Calu3 (cell line): ENCODE measurements around the gene TTLL13. TPM values are rescaled to one million over a fixed set of nuclear protein-coding genes. Genes with fewer than 3 reads are reported as not detected.

Source experiments
- BruUV-seq: library from RNA; stranded (reverse); fragments of 400-500 nt; replicated peaks from 2 replicates; lab custom pipeline; 2021; lab: Mats Ljungman, UMichigan
- CTCF ChIA-PET: fragments of 300-600 bp; sonication (Branson Sonifier 250); formaldehyde crosslinking; loops from one replicate; lab custom pipeline; 2022; ENCODE audit warnings: antibody characterized with exemption; lab: Charles Lee
- DNase-seq: peaks from one replicate; pipeline ENCODE4 v3.0.0; 2022
- H3K27ac Mint-ChIP-seq: one replicate; pipeline ENCODE4 v1.8.0; 2022; ENCODE audit warnings: mixed read lengths; ENCODE audit not compliant: unreplicated experiment
- H3K27me3 Mint-ChIP-seq: one replicate; pipeline ENCODE4 v1.8.0; 2022; ENCODE audit warnings: mixed read lengths; ENCODE audit not compliant: unreplicated experiment
- H3K36me3 Mint-ChIP-seq: one replicate; pipeline ENCODE4 v1.8.0; 2022; ENCODE audit warnings: mild to moderate bottlenecking, moderate library complexity, mixed read lengths; ENCODE audit not compliant: insufficient read depth, unreplicated experiment
- H3K4me1 Mint-ChIP-seq: one replicate; pipeline ENCODE4 v1.8.0; 2022; ENCODE audit warnings: mild to moderate bottlenecking, low read depth, mixed read lengths; ENCODE audit not compliant: unreplicated experiment
- H3K4me3 Mint-ChIP-seq: one replicate; pipeline ENCODE4 v1.8.0; 2022; ENCODE audit warnings: mild to moderate bottlenecking, low read depth, moderate library complexity, mixed read lengths; ENCODE audit not compliant: unreplicated experiment
- H3K9me3 Mint-ChIP-seq: one replicate; pipeline ENCODE4 v1.8.0; 2022; ENCODE audit warnings: low read depth, mixed read lengths; ENCODE audit not compliant: unreplicated experiment
- CTCF ChIP-seq: fragments of 200-600 bp; IDR thresholded peaks from one replicate; pipeline ENCODE4 v1.8.0; 2022; ENCODE audit warnings: antibody characterized with exemption; ENCODE audit not compliant: unreplicated experiment
- intact Hi-C: fragments of 100-400 bp; cut with micrococcal nuclease; formaldehyde crosslinking; loops from one replicate; pipeline ENCODE4 v1.10.0; 2022; ENCODE audit not compliant: unreplicated experiment
- total RNA-seq: library from RNA; stranded (reverse); gene quantifications from 2 replicates; pipeline ENCODE4 v1.2.3, GENCODE V29; 2022

The TTLL13 gene
- total RNA-seq, 1 experiment from 2014 or later, result 0.71 TPM

DNA sequence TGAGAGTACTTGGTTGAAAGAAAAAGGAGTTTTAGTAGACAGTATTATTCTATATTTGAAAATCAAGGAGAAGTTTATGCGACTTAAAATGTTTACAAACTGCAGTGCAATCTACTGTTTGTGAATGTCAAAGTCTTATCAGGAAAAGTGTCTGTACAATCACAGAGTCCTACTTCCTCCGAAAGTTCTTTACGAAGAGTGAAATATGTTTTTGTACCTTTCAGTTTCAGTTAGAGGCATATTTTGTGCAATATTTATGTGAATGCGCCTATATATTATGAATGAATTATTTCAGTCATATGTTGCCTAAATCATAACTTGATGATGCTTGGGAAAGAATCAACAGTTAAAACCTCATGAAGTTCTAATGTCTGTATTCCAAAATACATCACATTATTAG is 47.7 kb downstream of the TTLL13 start:
- DNase-seq, result no peak
- peaks cover 4% of the 10 kb centered on the region for H3K36me3 Mint-ChIP-seq
- H3K27me3 Mint-ChIP-seq, result no peaks in the 10 kb centered on the region
- no peak overlapping the region for H3K4me3 Mint-ChIP-seq
- intact Hi-C loops, result no loop called here
- CTCF ChIA-PET, result no interaction called here
- no TSS peak for BruUV-seq
- H3K9me3 Mint-ChIP-seq, result no peaks in the 10 kb centered on the region
- peaks cover 11% of the 10 kb centered on the region for H3K4me1 Mint-ChIP-seq
- H3K27ac Mint-ChIP-seq, result no peak overlapping the region
- TF ChIP-seq CTCF, result no peak

DNA sequence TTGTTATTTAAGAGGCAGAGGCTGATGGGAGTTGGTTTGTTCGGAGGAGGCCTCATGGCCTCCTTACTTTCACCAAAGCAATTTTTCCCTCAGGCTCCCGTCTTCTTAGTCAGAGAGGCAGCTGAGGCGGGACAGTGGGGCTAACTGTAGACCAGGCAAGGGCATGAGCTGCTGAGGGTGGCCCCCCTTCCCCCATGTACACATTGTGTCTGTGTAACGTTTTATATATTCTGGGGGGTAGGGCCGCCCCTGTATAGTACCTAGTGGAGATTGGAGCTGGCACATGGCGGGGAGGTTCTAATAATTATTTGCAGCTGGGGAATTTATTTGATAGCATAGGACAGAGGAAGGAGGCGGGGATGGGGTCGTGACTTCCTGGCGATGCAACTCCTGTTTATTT is 51.2 kb downstream of the TTLL13 start:
- Mint-ChIP-seq H3K27me3 (no peaks in the 10 kb centered on the region), H3K4me3 (no peak overlapping the region), H3K9me3 (no peaks in the 10 kb centered on the region), H3K4me1 (no peaks in the 10 kb centered on the region), H3K36me3 (no peaks in the 10 kb centered on the region), H3K27ac (no peak overlapping the region)
- BruUV-seq, result no TSS peak
- no peak for TF ChIP-seq CTCF
- CTCF ChIA-PET, result interaction anchor here (0.5 to 1.6 kb wide), 3 partner anchors 67 to 970 kb away, joined by 3 to 4 read pairs (median 3); partner anchors contain the start of genes CIB1 and GDPGP1
- no peak for DNase-seq
- intact Hi-C loops, result loop anchor here (2.0 kb wide), 1 partner anchor 36 kb away; the partner anchor contains the start of gene NGRN

- BruUV-seq, result no TSS peak
- peak; percentile 76 for DNase-seq
These were observed 51.8 kb downstream of the TTLL13 start for GRCh38 chr15:90300988-90301706.

More at GRCh38 chr15:90300988-90301706, 51.8 kb downstream of the TTLL13 start:
- intact Hi-C loops, result loop anchor here (2.0 kb wide), 1 partner anchor 36 kb away; the partner anchor contains the start of gene NGRN
- Mint-ChIP-seq H3K4me3 (no peak overlapping the region), H3K9me3 (no peaks in the 10 kb centered on the region), H3K4me1 (no peaks in the 10 kb centered on the region), H3K36me3 (no peaks in the 10 kb centered on the region), H3K27me3 (no peaks in the 10 kb centered on the region), H3K27ac (no peak overlapping the region)
- CTCF ChIA-PET, result interaction anchor here (0.5 to 1.6 kb wide), 4 partner anchors 27 to 158 kb away, joined by 3 to 4 read pairs (median 3); partner anchors contain the start of genes CIB1 and GDPGP1
- peak; percentile 86 for TF ChIP-seq CTCF
